Activated CD8-positive, alpha-beta T cell treated with anti-CD3 and anti-CD28 coated beads, Interleukin-2, amount 10 ng/mL, durations not matched to agents 7 days and 5 days (primary cell): ENCODE measurements around the gene AGBL5. TPM values are rescaled to one million over a fixed set of nuclear protein-coding genes. Genes with fewer than 3 reads are reported as not detected.

Source experiments
- ATAC-seq: fragments of 150-1000 bp; cut with Tn5 transposase; one replicate; pipeline ENCODE4 v1.10.0; 2021; ENCODE audit warnings: moderate library complexity
- CTCF ChIA-PET: fragments of 350-600 bp; sonication (Branson Sonifier 250); formaldehyde crosslinking; loops from one replicate; lab custom pipeline; 2021; ENCODE audit warnings: antibody characterized with exemption; lab: Charles Lee
- POLR2A ChIA-PET: fragments of 350-600 bp; sonication (Branson Sonifier 250); formaldehyde crosslinking; loops from one replicate; lab custom pipeline; 2021; ENCODE audit warnings: antibody characterized with exemption; lab: Charles Lee
- DNase-seq: peaks from one replicate; pipeline ENCODE4 v3.0.0-alpha.2; 2020
- H3K27ac Mint-ChIP-seq: one replicate; pipeline ENCODE4 v1.8.0; 2021; ENCODE audit warnings: mild to moderate bottlenecking, mixed read lengths
- H3K27me3 Mint-ChIP-seq: one replicate; pipeline ENCODE4 v1.8.0; 2021; ENCODE audit warnings: low read depth, mixed read lengths
- H3K36me3 Mint-ChIP-seq: one replicate; pipeline ENCODE4 v1.8.0; 2021; ENCODE audit warnings: low read depth, mixed read lengths
- H3K4me1 Mint-ChIP-seq: one replicate; pipeline ENCODE4 v1.8.0; 2021; ENCODE audit warnings: low read depth, mixed read lengths
- H3K4me3 Mint-ChIP-seq: one replicate; pipeline ENCODE4 v1.8.0; 2021; ENCODE audit warnings: mild to moderate bottlenecking, mixed read lengths
- H3K9me3 Mint-ChIP-seq: one replicate; pipeline ENCODE4 v1.8.0; 2022; ENCODE audit warnings: mixed read lengths; ENCODE audit not compliant: insufficient read depth
- total RNA-seq, 2 experiments: library from RNA; stranded (reverse); gene quantifications; one replicate each; pipeline ENCODE4 v1.2.3, GENCODE V29; 2021

The AGBL5 gene, protein sequence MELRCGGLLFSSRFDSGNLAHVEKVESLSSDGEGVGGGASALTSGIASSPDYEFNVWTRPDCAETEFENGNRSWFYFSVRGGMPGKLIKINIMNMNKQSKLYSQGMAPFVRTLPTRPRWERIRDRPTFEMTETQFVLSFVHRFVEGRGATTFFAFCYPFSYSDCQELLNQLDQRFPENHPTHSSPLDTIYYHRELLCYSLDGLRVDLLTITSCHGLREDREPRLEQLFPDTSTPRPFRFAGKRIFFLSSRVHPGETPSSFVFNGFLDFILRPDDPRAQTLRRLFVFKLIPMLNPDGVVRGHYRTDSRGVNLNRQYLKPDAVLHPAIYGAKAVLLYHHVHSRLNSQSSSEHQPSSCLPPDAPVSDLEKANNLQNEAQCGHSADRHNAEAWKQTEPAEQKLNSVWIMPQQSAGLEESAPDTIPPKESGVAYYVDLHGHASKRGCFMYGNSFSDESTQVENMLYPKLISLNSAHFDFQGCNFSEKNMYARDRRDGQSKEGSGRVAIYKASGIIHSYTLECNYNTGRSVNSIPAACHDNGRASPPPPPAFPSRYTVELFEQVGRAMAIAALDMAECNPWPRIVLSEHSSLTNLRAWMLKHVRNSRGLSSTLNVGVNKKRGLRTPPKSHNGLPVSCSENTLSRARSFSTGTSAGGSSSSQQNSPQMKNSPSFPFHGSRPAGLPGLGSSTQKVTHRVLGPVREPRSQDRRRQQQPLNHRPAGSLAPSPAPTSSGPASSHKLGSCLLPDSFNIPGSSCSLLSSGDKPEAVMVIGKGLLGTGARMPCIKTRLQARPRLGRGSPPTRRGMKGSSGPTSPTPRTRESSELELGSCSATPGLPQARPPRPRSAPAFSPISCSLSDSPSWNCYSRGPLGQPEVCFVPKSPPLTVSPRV
- total RNA-seq = 10 to 100 TPM; 13.9 to 14.8 TPM

DNA sequence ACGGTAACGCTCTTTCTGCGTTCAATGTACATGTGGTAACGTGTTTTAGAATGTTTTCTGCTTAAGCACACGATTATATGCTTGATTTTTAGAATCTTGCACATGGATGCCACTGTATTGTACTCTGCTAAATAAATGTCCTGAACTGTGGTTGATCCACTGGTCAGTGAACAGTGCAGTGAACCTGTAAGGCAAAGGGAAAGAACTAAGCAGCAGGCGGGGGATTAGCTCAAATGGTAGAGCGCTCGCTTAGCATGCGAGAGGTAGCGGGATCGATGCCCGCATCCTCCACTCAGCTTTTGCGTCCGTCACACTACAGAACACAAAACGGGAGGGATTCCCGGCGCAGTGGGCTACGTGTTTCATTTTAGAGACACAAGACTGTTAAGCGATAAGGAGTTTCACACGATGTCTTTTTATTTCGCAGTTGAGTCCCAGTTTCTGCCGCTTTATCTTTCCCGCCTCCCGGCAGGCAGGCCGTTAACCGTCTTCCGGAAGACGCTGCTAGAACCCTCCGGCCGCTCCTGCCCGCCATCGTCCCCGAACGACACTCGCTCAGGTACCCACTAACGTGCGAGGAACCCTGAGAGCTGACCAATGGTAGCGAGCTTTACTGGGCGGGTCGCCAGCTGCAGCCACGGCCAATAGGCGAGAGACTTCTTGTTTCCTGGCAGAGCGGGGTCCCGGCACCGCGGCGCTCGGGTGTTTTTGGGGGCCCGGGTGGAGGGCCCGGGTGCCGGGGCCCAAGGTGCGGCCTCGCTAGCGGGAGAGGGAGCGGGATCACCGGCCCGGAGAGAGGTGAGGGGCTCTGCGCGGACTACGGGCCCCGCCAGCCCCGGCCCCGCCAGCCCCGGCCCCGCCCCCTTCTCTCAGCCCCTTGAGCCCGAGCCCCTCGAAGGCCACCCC, at the start of gene AGBL5:
Gene AGBL5 (plus strand): TSS at position 673 of the 906 bp plus-strand sequence. CDS start 1,291 bp downstream, outside the sequence.
- peak; percentile 77 for ATAC-seq
- CTCF ChIA-PET = interaction anchor here (0.6 to 4.8 kb wide), 19 partner anchors 8 to 632 kb away, joined by 3 to 30 read pairs (median 4); partner anchors contain the start of genes KHK, OST4, PREB and TMEM214
- H3K27ac Mint-ChIP-seq = peak within 1 kb of the TSS; percentile 96
- POLR2A ChIA-PET = interaction anchor here (0.6 to 9.3 kb wide), 16 partner anchors 10 to 613 kb away, joined by 3 to 128 read pairs (median 4); partner anchors contain the start of genes CENPA, KHK, OST4 and PREB
- H3K27me3 Mint-ChIP-seq = peaks cover 5% of the 10 kb centered on the region
- peaks cover 25% of the 10 kb centered on the region for H3K36me3 Mint-ChIP-seq
- peak within 1 kb of the TSS; percentile 93 for H3K4me3 Mint-ChIP-seq
- peaks cover 20% of the 10 kb centered on the region for H3K4me1 Mint-ChIP-seq
- peak; percentile 97 for DNase-seq
- H3K9me3 Mint-ChIP-seq = no peaks in the 10 kb centered on the region

DNA sequence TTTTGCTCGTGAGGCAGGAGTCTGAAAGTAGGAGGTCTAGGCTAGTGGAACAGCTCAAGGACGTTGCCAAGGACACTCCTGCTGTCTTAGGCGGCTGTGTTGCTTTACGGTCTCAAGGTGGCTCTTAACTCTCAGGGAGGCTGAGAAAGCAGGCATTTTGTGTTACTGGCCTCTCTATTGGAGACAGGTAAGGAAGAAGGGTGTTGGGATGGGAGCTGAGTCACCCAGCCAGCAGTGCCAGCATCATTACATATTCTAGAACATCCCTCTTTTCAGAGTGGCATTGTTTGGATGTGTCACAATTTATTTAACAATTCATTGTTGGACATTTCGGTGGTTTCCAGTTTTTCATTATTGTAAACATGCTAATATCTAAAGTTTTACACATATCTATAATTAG, 49.5 kb upstream of the AGBL5 start:
- H3K4me1 Mint-ChIP-seq = no peaks in the 10 kb centered on the region
- H3K27ac Mint-ChIP-seq = no peak overlapping the region
- ATAC-seq = no peak
- ChIA-PET CTCF (interaction anchor here (1.0 kb wide), 1 partner anchor 15 kb away, joined by 3 read pairs; no protein-coding TSS in a partner anchor), POLR2A (no interaction called here)
- H3K9me3 Mint-ChIP-seq = no peaks in the 10 kb centered on the region
- peaks cover 16% of the 10 kb centered on the region for H3K27me3 Mint-ChIP-seq
- H3K4me3 Mint-ChIP-seq = no peak overlapping the region
- H3K36me3 Mint-ChIP-seq = no peaks in the 10 kb centered on the region
- no peak for DNase-seq

DNA sequence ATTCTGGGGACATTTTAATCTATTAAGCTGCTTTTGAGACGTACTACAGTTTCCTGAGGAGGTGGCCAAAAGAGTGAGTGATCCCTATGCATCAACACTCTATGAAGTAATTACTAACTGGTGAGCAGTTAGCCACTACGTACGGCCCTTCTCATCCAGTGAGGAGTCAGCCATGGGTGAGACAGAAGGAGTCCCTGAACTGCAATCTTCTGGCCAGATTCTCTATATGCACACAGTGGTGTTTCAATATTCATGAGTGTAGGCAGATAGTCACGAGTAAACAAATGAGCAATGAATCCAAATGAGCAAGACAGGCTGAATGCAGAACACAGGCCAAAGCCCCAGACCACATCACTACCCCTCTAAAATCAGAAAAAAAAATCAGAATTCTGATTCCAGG, 48.5 kb upstream of the AGBL5 start:
- Mint-ChIP-seq H3K36me3 (no peaks in the 10 kb centered on the region), H3K27ac (no peak overlapping the region), H3K27me3 (peaks cover 22% of the 10 kb centered on the region), H3K9me3 (no peaks in the 10 kb centered on the region), H3K4me3 (no peak overlapping the region), H3K4me1 (no peaks in the 10 kb centered on the region)
- ChIA-PET POLR2A (no interaction called here), CTCF (interaction anchor here (1.0 to 1.7 kb wide), 2 partner anchors 14 to 41 kb away, joined by 3 to 6 read pairs; no protein-coding TSS in a partner anchor)
- no peak for DNase-seq
- ATAC-seq = no peak

DNA sequence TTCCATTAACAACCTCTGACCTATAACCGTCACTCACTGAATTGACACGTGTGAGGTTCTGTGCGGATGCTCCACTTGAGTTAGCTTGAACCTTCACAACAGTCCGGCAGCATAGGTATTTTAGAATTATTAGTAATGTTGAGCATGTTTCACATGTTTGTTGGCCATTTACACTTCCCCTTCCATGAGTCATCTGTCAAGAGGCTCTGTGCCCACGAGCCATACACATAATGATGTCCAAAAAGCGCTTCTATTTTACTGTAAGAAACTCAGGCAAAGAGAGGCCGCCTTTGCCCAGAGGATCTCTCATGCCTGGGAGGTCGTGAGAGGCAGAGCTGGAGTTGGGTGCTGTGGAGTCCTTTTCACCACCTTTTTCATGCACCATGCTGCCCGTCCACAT, 47.6 kb upstream of the AGBL5 start:
- H3K4me1 Mint-ChIP-seq = no peaks in the 10 kb centered on the region
- H3K4me3 Mint-ChIP-seq = no peak overlapping the region
- peaks cover 22% of the 10 kb centered on the region for H3K27me3 Mint-ChIP-seq
- no peak overlapping the region for H3K27ac Mint-ChIP-seq
- no peaks in the 10 kb centered on the region for H3K9me3 Mint-ChIP-seq
- ATAC-seq (no peak), DNase-seq (no peak)
- ChIA-PET CTCF (interaction anchor here (0.7 to 1.7 kb wide), 3 partner anchors 42 to 158 kb away, joined by 3 to 6 read pairs (median 3); no protein-coding TSS in a partner anchor), POLR2A (no interaction called here)
- H3K36me3 Mint-ChIP-seq = no peaks in the 10 kb centered on the region

DNA sequence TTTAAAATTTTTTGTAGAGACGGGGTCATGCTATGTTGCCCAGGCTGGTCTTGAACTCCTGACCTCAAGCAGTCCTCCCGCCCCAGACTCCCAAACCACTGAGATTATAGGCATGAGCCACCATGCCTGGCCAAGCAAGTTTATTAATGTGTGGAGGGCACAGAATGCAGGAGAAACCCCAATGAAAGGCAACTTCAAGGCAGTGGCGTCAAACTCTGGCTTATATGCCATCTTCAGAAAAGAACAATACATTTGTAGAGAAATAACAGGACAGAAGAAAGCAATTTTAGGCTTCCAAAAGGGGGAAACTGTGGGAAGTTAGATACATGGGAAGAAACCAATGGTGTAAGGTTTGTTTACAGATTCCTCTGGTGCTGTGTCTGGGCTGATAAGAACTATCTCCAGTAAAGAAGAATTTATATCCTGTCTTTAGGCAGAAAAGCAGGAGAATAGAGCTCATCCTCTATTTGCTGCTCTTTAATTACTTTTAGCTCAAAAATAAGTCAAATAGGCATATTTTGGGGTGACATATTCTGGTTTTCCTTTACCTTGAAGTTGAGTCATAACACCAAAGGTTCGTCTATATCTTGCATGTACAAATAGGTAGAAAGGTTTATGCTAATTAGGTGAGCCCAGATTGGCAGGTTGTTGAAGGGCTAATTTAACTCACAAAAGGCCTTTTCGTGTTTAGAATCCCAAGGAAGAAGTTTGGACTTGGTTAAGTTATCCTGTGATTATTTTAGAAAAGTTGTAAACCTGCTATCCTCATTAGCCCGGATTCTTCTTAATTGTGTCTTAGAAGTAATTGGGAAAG, 44.7 kb upstream of the AGBL5 start:
- H3K4me1 Mint-ChIP-seq = peaks cover 2% of the 10 kb centered on the region
- no peak for DNase-seq
- H3K36me3 Mint-ChIP-seq = no peaks in the 10 kb centered on the region
- H3K27ac Mint-ChIP-seq = no peak overlapping the region
- POLR2A ChIA-PET = no interaction called here
- no peak overlapping the region for H3K4me3 Mint-ChIP-seq
- H3K9me3 Mint-ChIP-seq = no peaks in the 10 kb centered on the region
- H3K27me3 Mint-ChIP-seq = peaks cover 21% of the 10 kb centered on the region
- CTCF ChIA-PET = interaction anchor here (1.7 kb wide), 2 partner anchors 10 to 45 kb away, joined by 8 read pairs; no protein-coding TSS in a partner anchor
- ATAC-seq = no peak

DNA sequence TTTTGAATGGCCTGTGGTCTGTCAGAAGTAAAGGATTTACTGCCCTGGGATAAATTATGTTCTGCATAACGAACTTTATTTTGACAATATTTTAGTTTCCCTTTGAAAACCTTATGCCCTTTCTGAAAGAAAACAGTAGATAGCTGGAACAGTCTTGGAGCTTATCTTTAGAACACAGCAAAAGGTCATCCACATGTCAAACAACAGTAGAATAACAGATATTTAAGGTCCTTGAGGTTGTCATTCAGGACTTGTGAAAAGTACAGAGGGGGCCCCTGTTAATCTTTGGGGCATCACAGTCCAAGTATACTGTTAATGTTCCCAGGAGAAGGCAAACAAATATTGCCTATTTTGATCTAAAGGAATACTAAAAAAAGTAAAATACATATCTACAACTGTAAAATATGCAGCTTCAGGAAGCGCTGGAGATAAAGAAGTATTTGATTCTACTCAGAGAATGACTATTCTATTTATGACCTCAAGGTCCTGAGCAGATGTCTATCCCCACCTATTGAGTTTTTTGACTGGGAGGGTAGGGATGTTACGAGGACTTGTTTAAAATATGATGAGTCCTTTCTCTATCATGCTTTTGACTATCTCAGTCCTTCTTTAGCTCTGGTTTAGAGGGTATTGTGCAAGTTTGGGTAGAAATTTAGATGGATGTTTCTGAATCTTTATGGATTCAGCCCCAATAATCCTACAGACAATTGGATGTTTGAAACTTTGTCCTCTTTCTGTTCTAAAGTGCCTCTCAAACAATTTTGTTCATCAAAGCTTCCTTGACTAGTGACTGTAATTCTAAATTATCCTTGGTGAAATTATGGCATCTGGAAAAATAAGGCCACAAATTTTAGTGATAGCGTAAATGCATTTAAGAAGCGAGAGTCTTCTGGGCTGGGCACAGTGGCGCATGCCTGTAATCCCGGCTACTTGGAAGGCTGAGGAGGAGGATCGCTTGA, 43.8 kb upstream of the AGBL5 start:
- no peak overlapping the region for H3K27ac Mint-ChIP-seq
- POLR2A ChIA-PET = no interaction called here
- no peak overlapping the region for H3K4me3 Mint-ChIP-seq
- H3K4me1 Mint-ChIP-seq = peaks cover 2% of the 10 kb centered on the region
- CTCF ChIA-PET = interaction anchor here (1.7 kb wide), 2 partner anchors 9 to 46 kb away, joined by 8 read pairs; no protein-coding TSS in a partner anchor
- DNase-seq (no peak), ATAC-seq (no peak)
- H3K36me3 Mint-ChIP-seq = no peaks in the 10 kb centered on the region
- H3K27me3 Mint-ChIP-seq = peaks cover 19% of the 10 kb centered on the region
- no peaks in the 10 kb centered on the region for H3K9me3 Mint-ChIP-seq

DNA sequence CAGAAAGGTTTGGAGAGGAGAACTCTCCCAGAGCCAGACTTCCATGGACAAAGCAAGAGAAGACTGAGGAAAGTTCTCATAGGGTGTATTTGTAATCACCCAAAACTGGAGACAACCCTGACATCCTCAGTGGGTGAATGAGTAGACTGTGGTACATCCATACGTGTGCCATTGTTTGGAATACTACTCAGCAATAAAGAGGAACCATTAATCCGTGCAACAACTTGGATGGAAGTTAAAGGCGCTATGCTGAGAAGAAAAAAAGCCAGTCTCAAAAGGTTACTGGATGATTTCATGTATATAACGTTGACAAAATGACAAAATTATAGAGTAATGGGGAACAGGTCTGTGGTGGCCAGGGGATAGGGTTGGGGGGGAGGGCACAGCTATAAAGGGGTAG, 42.8 kb upstream of the AGBL5 start:
- POLR2A ChIA-PET = no interaction called here
- Mint-ChIP-seq H3K27me3 (peaks cover 17% of the 10 kb centered on the region), H3K27ac (no peak overlapping the region), H3K9me3 (no peaks in the 10 kb centered on the region), H3K4me1 (peaks cover 2% of the 10 kb centered on the region), H3K36me3 (no peaks in the 10 kb centered on the region), H3K4me3 (no peak overlapping the region)
- CTCF ChIA-PET = no interaction called here
- ATAC-seq = no peak
- DNase-seq = no peak

DNA sequence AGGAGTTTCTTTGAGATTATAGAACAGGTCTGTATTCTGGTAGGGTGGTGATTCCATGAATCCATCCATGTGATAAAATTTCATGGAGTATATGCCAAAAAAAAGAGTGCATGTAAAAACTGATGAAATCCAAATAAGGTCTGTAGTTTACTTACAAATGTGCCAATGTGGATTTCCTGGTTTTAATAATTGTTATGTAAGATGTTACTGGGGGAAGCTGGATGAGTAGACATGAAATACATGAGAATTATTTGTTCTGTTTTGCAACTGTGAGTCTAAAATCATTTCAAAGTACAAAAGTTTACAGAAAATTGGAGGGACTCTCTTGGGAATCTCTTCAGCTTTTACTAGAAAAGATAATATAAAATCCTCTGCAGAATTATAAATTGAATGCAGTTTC, 42.4 kb upstream of the AGBL5 start:
- H3K4me1 Mint-ChIP-seq = peaks cover 2% of the 10 kb centered on the region
- ChIA-PET POLR2A (no interaction called here), CTCF (interaction anchor here (0.6 kb wide), 1 partner anchor 15 kb away, joined by 3 read pairs; no protein-coding TSS in a partner anchor)

DNA sequence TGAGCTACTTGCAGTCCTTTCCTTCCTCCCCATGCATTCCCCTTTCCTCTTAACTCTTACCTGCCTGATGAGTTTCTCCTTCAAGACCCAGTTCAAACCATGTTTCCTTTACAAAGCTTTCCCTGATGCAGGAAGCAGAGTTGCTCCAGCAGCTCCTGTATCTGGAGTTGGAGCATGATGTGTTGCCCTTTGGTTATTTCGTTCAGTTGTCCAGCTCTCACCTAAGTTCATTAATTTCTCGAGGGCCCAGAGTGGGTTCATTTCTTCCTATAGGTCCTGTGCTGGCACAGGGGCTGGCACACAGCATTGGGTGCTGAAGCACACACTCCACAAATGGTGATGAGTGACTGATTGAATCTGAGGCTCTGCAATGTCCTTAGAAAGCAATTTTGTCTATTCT, 41.8 kb upstream of the AGBL5 start:
- Mint-ChIP-seq H3K4me3 (no peak overlapping the region), H3K9me3 (no peaks in the 10 kb centered on the region), H3K27ac (no peak overlapping the region), H3K27me3 (peaks cover 17% of the 10 kb centered on the region), H3K36me3 (no peaks in the 10 kb centered on the region), H3K4me1 (peaks cover 2% of the 10 kb centered on the region)
- no peak for DNase-seq
- POLR2A ChIA-PET = no interaction called here
- ATAC-seq = no peak
- CTCF ChIA-PET = interaction anchor here (0.6 to 1.7 kb wide), 2 partner anchors 15 to 164 kb away, joined by 3 to 7 read pairs; no protein-coding TSS in a partner anchor

More for the DNA sequence above, 42.4 kb upstream of the AGBL5 start:
- no peaks in the 10 kb centered on the region for H3K9me3 Mint-ChIP-seq
- peaks cover 17% of the 10 kb centered on the region for H3K27me3 Mint-ChIP-seq
- no peak overlapping the region for H3K27ac Mint-ChIP-seq
- H3K4me3 Mint-ChIP-seq = no peak overlapping the region
- no peaks in the 10 kb centered on the region for H3K36me3 Mint-ChIP-seq
- ATAC-seq (no peak), DNase-seq (no peak)
